HPDE6-E6E7 (cell line): Measurements from ENCODE around the gene FTCDNL1.

Source experiments
- DNase-seq: peaks from one replicate; pipeline ENCODE4 v3.0.0; 2011; ENCODE audit warnings: missing footprints; ENCODE audit errors: extremely low spot score

Gene FTCDNL1

GRCh38 chr2:199791326-199791725 lies 59.7 kb downstream of the FTCDNL1 start:
- no peak for DNase-seq

DNA sequence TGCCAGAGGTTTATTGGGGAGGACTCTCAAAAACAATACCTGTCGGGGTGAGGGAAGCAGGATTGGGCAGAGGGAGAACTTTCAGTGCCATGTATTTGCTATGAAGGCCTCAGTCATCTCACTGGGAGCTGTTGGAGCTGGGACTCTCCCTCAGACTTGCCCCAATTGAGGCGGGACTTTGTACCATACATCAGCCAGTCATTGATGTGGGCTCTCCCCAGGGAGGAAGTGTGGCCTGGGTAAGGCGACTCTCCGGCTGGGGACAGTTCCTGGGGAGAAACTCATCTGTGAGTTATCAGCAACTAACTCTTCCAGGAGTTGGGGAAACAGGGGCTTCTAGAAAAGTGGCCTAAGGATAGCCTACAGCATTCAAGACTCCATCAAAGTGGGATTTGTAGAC lies 66.5 kb downstream of the FTCDNL1 start:
- DNase-seq, result no peak

DNA sequence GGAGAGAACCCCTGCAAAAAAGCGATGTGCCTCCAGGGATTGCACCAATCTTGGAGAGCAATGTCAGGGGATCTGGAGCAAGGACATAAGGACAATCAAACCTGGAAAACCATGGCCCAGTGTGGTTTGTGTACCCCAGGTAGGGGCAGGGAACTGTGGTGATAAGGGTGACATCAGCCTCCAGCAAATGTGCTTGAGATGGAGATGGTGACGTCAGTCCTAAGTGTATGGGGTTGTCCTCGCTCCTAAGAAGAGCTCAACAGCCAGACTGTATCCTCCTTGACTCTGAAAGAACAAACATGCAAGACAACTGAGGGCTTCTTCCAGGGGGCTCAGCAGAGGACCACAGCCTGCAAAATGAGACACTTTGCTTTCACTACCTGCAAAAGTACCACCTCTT lies 71.4 kb downstream of the FTCDNL1 start:
- DNase-seq, result no peak

DNA sequence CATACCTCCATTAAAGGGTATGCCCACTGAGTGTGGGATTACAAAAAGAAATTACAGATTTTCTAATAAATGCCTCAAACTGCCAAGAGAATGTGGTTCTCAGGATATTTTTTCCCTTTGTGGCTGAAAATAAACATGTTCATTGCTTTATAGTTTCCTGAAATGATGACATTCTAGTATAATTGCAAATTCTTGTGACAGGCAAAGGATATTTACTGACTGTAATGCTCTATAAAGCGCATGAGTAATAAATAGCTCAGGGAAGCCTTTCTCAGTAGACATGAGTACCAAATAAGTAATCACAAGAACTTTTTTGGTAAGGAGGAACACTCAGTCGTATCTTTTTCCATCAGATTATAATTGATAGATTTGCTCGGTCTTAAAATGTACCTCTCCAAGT lies 72.3 kb downstream of the FTCDNL1 start:
- DNase-seq, result no peak

DNA sequence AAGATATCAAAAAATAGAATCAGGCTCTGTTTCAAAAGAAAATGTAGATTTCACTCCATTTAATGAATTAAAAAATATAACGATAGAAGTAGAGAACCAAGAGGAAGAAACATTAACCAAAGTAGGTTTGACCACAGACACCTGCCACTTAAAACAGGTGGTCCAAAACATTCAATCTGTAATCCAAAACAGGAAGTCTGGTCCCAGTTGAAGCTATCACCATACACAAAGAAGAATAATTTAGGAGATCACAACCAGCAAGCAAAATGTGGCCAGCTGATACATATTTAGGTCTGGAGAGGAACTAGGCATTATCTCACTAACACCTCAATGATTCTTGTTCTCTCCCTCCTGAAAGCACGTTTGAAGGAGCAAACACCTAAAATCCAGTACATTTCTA lies 73.1 kb downstream of the FTCDNL1 start:
- no peak for DNase-seq

DNA sequence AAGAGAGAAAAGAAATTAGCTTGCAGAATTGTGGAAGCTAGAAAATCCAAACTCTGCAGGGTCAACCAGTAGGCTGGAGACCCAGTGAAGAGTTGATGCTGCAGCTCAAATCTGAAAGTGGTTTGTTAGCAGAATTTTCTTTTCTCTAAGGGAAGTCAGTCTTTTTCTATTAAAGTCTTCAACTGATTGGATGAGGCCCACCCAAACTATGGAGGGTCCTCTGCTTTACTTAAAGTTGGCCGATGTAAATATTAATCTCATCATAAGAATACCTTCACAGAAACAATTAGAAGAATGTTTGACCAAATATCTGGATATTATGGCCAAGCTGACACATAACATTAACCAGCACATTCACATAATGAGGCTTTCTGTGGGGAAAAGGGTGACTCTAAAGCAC lies 73.7 kb downstream of the FTCDNL1 start:
- no peak for DNase-seq

DNA sequence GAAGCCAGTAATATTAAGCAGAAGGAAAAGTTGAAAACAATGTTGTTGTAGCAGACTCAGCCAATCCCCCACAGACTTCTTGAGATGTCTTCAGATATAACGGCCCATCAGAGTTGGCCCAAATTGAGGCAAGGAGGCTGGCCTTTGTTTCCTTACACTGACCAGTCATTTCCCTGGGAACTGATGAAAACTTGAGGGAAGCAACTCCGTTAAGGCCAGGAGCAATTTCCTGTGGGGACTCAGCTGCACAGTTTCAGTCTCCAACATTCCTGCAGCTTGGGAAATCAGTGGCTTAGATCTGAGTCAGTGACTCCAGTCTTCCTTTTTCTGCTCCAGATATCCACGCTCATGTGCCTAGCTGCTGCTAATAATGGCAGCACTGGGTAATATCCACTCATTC lies 75.7 kb downstream of the FTCDNL1 start:
- DNase-seq, result no peak

GRCh38 chr2:199772035-199772976 lies 78.7 kb downstream of the FTCDNL1 start:
- DNase-seq, result no peak

- DNase-seq, result no peak
Observed at GRCh38 chr2:199770716-199771115, 80.3 kb downstream of the FTCDNL1 start.

- no peak for DNase-seq
Observed at GRCh38 chr2:199765646-199766045, 85.3 kb downstream of the FTCDNL1 start.

DNA sequence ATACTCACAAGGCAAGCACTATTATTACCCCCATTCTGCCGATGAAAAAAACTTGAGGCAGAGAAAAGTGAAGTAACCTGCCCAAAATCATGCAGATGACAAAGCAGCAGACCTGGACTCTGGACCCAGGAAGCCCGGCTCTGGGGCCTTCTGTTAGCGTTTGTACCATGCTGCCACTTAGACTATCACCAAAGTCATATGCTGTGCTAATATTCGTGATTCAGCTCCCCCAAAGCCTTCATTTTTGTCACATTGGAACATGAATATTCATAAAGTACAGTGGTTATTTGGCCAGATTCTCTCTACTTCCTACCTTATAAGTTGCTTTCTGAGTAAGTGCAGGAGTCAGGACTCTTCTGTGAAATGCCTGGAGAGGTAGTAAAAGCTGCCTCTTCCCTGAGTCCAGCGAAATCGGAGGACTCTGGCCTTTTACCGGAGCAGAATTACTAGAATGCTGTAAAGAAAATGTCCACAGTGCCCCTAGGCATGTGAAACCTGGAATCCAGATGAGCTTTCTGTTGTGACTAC lies 86.7 kb downstream of the FTCDNL1 start:
- no peak for DNase-seq

DNA sequence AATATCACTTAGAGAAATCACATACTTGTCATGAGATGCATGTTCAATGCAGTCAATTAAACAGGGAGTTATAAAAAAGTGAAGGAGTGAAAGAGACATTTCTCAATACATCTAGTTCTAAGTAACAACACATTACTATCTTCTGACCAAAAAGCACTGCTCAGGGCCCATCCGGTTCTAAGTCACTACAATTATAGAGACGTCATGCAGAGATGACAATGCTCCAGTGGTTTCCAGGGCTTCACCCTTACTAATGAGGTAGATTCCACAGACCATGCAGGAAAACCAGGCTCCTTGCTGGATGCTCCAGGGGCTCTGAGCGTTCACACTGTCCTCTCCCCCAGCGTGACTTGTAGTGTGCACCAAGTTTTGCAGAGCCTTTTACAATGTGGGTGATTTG lies 88.0 kb downstream of the FTCDNL1 start:
- DNase-seq, result no peak

DNA sequence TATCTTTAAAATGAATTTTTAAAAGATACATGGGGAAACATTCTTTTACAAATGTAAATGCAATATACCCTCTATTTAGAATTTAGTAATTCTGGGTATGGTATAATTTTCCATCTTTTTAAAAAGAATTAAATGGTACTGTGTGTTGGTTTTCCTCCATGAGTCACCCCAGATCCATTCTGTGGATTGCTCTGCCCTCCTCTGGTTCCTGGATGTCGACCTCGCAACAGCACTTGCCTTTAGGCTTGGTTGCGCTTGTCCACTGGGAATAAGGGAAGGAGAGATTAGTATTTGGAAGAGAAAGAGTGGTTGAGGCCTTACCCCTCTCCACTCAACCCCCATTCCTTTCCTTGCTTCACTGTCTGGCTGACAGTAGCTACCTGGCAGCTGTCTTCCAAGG lies 90.4 kb downstream of the FTCDNL1 start:
- no peak for DNase-seq

DNA sequence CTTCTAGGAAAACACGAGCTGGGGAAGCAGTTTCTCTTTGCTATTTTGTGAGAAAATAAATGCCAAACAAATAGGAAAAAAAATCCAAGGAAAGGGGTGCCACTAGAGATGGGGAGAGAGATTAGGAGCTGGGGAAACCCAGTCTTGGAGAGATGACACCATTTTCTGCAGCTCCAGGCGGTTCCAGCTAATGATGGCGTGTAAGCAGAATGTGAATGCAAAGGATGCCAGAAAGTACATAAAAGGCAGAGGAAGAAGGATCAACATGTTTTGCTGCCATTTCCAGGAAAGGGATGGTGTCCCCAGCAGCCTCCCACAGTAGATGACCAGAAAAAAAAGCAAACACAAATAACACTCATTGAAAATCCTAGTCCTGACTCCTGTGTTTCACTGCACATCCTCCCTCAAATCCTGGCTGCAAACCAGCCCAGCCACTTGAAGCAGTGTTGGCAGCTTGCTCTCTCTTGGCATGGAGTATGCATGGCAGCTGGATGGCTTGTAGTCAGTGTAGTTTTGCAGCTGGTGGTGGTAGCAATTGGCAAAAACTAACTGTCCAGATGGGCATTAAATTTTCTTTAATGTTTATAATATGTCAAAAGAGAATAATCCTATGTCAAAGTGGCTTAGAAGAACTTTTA lies 93.6 kb downstream of the FTCDNL1 start:
- no peak for DNase-seq

DNA sequence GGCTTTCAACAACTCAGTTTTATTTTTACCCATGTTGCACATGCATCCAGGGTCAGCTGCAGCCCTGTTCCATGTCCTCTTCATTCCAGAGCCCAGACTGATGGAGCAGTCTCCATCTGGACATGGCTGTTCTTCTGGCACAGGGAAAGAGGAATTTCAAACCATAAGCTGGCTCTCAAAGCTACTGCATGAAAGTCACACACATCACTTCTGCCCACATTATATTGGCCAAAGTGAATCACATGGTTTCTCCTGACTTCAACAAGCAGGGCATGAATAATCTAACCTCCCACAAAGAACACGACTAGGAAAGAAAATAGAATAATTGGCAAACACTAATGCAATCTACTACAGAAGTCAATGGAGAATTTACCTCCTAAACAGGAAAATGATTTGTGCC lies 94.2 kb downstream of the FTCDNL1 start:
- no peak for DNase-seq

GRCh38 chr2:199756211-199756610 lies 94.8 kb downstream of the FTCDNL1 start:
- DNase-seq, result no peak

- no peak for DNase-seq
Observed at GRCh38 chr2:199754766-199755165, 96.2 kb downstream of the FTCDNL1 start.

DNA sequence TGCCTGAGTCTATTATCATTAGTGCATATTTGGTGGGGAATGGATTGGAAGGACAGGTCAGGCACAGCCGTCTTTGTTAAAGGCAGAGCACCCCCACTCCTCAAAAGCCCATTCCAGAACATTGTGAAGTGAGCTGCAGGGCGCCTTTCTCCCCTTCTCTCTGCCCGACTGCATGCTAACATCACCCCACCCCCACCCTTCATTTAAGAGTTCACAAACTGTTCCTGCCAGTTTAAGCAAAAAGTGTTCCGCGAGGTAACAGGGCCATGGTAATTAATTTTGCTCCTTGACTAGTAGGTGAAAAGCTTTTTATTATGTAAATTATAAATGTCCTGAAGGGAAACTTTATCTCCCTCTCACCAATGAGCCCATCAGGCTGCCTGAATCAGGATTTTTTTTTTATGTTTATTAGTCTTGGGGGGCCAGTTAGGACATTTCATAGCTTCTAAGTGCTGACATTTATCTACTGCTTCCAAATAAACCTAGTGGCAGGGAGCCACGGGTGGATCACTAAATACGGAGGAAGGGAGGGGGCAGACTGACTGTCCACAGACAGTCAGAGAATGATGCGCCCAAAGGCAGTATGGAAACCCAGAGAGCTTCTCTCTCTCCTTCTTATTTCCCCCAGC lies 99.4 kb downstream of the FTCDNL1 start:
- no peak for DNase-seq

- DNase-seq, result no peak
Observed at GRCh38 chr2:199749571-199749970, 101.4 kb downstream of the FTCDNL1 start.

- DNase-seq, result no peak
Observed at GRCh38 chr2:199744724-199745123, 106.3 kb downstream of the FTCDNL1 start.

DNA sequence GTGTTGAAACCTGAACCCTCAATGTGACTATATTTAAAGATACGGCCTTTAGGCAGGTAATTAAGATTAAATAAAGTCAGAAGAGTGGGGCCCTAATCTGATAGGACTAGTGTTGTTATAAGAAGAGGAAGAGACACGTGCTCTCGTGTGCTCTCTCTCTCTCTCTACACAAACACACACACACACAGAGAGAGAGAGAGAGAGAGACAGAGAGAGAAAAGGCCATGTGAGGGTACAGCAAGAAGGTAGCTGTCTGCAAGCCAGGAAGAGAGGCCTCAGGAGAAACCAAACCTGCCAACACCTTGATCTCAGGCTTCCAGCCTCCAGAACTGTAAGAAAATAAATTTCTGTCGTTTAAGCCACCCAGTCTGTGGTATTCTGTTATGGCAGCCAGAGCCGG lies 106.7 kb downstream of the FTCDNL1 start:
- no peak for DNase-seq

DNA sequence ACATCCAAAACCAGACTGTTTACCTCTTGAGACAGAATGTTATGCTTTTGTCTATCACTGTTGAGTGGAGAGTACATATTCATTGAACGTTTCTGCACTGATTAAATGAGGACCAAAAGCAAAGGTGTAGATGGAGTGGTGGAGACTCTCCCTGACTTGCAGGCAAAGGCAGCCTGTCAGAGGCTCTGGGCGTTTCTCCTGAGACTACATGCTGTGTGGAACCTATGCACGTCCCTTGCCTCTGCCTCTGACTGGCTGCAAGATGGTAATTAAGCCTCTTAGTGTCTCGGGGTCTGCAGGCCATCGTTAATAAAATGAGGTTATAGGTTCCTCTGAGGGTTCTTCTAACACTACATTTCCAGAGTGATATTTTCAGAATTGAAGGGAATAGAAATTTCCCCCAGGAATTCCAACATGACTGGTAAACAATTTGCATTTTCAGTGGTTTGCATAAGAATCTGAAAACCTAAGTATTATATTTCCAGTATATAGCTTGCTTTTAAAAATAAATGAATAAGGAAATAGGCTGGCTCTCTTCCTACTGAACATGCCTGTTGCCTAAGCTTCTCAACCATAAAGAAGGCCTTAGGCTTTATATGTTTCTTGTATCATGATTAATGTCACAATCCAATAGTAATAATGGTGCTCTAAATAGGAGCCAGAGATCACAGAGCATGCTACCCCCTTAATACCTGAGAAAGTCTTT lies 107.4 kb downstream of the FTCDNL1 start:
- DNase-seq, result no peak
